DMS153 treated with DMSO at 0.1 percent for 48 hours (cell line): ENCODE measurements around the gene LGALS9B.
"Not testable (repeated sequence)": the region's sequence is repeated elsewhere in the genome, so short reads cannot be mapped to it uniquely, and the experiment has no call there.

Experiments
- DNase-seq: peaks from one replicate; lab custom pipeline; 2025; ENCODE audit not compliant: unreplicated experiment; lab: John Stamatoyannopoulos, UW

LGALS9B gene

DNA sequence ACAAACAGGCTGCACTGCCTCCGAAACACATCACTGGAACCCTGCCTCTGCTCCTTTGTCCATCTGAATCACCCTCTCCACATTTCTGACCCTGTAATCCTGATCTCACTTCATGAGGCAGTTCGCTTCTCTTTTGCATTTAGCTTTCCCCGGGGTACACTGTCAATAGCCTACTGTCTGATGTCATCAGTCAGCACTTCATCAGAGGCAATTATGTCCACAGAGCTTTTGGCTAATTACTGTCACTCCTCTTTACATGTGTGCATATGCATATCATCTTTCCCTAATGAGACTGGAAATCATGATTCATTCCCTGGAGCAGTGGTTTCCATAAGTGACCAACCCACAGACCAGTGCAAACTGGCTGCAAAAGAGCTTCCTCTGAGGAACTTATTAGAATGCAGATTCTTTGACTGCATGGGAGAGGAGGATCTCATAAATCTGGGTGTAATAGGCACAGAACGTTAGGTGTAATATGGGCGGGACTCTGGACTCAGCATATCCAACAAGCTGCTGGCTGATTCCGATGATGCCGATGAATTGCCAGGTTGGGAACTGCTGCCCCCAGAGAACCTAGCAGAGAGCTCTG, 49.8 kb downstream of the LGALS9B start:
- DNase-seq, result not testable (repeated sequence)

DNA sequence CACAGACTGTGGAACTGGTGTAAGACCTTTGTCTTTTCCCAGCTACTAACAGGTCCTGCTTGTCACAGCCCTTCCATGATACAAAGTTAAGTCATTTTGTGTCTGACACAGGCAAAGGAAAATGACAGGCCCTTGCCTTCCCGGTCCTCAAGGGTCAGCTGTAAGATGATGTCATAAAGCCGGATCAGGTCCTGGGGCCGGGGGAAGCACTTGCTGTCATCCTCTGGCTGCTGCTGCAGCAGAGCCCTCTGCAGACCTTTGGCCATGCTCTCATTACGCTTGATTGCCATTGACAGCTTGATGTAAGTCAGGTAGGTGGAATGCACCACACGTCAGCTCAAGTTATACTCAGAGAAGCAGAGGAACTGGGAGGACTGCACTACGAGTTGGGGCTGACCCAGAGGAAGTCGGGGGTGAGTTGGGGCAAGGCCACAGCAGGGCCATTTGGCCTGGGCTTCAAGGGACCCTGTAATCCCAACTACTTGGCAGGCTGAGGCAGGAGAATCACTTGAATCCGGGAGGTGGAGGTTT, 50.9 kb downstream of the LGALS9B start:
- not testable (repeated sequence) for DNase-seq

DNA sequence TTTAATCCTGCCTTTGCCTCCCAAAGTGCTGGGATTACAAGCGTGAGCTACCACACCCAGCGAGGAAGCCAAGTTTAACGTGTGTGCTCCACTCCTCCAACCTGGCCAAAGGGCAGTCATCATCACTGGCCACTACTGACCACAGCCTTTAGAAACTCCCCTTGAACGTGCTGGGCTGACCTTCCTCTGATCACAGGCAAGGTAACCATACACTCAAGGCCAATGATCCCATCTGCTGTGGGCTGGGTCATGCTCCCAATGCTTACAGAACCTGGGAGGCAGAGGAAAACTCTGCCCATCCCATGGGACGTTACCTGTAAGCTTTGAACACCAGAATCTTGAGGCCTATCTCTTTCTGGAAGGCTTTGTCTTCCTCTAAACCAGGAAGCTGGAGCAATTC, 51.9 kb downstream of the LGALS9B start:
- not testable (repeated sequence) for DNase-seq

DNA sequence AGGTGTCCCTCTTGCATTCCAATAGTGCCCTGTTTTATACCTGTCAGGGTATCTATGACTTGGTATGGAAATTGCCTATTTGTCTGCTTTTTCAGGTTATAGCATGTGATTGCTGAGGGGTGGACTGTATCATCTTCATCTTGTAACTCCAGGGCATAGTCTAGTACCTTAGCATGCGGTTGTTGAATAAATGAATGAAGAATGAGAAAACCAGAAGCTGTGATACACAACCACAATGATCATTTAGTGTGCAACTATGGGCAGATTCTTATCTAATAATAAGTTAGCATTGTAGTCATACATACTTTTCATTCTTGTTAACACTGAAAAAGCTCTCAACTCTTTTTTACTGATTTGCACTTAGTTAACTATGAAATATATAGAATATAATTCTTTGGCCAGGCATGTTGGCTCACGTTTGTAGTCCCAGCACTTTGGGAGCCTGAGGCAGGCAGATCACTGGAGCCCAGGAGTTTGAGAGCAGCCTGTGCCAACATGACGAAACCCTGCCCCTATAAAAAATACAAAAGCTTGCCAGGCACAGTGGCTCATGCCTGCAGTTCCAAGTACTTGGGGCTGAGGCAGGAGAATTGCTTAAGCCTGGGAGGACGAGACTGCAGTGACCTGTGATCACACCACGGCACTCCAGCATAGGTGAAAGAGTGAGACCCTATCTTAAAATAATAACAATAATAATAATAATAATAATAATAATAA, 65.9 kb downstream of the LGALS9B start:
- not testable (repeated sequence) for DNase-seq

DNA sequence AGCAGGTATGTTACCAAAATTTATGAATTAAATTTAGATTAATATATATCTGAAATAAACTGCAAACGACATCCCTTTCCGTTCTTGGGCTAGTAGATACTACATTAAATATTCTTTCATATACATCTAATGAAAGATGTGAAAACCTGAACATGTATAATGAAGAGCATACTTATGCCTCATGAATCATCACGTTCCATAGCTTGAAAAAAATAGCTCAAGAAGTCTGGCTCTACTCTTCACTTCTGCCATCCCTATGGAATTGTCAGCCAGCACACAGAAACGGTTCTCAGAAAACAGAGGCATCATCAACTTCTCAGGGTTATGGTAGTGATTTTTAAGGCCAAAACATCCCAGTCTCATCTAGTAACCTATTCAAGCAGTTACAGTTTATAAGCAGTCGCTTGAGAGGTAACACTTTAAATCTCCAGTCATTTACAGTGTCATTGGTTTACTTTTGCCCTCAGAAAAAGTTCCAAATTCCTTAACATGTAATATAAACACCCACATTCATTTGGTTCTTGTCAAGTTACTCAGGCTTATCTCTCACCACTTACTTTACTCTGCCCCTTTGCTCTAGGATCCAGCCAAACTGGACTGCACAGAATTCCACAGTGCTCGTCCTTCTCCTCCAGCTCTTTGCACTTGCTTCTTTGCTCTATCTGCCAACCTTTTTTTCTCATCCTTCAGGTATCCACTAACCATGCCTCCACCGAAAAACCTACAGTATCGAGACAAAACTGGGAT, 66.6 kb downstream of the LGALS9B start:
- DNase-seq, result not testable (repeated sequence)
